Effector CD4-positive, alpha-beta T cell (primary cell): ENCODE results near the gene DYNC2H1.

Experiments
- DNase-seq: peaks from one replicate; pipeline ENCODE4 v3.0.0-alpha.2; 2020

The DYNC2H1 gene

DNA sequence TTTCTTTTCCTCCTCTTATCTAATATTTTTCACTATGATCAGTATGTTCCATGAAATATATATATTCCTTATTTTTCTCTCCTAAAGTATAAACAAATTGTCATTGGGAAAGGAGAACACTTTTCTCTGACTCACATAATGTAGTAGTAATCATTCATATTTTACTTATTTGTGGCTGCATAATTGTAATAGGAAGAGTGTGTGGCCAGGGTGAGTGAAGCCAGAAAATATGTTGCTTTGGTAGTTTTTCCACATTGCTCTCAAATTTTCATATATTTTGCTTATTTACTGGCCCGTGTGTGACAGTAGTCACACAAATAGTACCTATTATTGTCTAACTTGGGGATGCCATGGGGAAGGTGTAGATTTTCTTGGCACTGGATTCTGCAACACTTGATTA, 172.1 kb downstream of the DYNC2H1 start:
- DNase-seq = no peak

DNA sequence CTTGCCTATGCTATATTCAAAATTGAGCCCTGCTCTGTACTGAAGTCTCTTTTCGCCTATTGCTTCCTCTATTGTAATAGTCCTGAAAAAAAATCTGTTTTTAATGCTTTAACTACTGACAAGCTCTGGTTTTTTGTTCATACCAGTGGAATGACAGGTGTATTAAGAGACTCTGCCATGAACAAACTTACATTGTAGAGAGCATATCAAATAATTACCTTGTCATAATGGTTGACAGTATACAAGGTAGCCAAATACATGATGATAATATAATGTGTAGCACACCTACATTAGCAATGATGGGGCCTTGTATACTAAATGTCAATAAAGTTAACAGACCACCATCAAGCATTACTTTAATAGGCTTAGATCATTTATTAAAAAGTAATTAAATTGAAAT, 175.0 kb downstream of the DYNC2H1 start:
- no peak for DNase-seq

DNA sequence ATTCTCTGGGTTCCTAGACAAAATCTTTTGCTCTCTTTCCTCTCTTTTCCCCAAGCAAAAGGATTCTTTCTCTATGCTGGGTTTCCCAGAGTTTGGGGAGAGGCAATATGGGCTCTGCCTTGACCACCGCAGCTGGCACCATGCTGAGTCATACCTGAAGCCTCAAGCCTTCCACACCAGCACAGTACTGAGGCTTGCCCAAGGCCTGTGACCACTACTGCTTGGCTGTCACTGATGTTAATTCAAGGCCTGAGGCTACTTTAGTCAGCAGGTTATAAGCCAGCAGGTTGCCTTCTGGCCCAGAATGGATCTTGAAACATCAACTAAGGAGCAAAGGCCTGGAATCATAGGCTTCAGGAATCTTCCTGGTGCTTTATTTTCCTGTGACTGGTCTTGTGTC, 185.3 kb downstream of the DYNC2H1 start:
- no peak for DNase-seq

DNA sequence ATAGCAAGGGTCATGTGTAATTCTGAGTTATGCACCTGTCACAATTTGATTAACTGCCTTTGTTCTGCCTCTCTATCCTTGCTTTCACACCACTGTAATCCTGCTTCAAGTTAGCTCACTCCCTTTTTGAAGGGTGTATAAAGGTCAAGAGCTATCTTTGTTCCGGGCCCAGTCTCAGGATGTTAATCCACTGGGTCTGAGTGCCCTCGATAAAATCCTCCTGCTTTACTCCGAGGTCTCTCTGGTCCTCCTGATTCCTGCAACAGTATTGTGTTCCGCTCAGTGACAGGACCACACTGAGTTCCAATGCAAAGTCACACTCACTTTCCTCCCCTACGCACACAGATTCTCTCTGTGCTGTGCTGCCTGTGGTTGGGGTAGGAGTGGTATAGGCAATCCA, 186.5 kb downstream of the DYNC2H1 start:
- no peak for DNase-seq

DNA sequence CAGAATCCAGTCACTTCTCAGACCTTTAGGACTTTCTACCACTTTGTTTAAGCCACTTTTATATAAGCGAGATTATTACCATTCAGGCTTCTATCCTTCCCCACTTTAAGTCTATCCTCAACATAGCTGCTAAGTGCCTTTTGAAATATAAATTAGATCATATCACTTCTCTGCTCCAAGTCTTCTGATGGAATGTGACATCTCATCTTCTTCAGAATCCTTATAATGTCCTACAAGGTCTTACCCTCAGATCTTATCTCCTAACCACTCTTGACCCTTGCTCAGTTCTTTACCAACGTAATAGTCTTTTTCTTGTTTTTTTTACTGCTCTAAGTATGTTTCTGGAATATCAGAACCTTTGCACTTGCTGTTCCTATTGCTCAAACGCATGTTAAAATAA, 188.7 kb downstream of the DYNC2H1 start:
- DNase-seq = no peak

DNA sequence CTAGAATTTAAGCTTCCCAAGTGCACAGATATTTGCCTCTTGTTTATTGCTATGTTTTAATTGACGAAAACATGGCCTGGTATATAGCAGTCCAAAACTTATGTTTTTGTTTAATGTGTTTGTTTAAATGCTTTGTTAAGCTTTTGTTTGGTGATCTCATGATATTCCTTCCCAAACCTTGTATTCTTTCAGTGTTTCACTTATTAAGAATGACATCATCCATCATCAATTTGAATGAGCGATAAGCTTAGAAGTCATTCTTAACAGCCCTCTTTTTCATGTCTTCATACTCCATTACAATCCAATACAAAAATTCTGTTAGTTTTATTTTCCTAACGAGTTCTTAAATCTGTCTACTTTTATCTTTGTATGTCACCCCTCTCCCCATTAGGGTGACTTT, 206.0 kb downstream of the DYNC2H1 start:
- DNase-seq = no peak

DNA sequence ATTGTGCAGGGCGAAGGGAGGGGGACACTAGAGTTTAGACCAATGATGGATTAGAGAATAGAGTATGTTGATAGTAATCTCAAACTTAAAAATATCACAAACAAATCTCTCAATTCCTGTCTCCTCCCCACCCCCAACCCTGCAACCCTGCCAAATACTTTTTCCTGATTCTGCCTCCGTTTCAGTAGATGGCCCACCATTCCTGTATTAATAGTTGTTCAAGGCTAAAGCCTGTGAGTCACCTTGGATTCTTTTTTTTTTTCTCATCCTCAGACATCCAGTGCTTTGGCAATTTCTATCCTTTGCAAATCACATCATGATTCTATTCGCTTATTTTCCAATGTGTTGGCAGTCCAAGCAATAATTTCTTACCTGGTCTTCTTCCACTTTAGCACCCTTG, 207.9 kb downstream of the DYNC2H1 start:
- no peak for DNase-seq

DNA sequence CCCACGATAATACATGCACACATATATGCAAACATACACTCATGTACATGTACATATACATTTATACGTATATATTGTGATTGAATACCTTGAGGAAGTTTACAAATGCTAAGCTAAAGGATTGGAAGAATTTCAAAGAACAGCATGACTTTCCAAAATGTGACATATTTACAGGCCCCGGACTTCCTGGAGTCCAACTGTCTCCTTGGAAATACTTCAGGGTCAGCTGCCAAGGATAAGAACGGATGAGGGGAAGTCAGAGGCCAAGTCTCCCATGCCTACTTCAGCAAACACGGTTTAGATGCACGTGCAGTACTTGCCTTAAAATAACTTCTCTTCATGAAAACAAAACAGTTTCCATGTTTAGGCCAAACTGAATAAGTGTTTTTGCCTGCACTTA, 213.6 kb downstream of the DYNC2H1 start:
- no peak for DNase-seq

DNA sequence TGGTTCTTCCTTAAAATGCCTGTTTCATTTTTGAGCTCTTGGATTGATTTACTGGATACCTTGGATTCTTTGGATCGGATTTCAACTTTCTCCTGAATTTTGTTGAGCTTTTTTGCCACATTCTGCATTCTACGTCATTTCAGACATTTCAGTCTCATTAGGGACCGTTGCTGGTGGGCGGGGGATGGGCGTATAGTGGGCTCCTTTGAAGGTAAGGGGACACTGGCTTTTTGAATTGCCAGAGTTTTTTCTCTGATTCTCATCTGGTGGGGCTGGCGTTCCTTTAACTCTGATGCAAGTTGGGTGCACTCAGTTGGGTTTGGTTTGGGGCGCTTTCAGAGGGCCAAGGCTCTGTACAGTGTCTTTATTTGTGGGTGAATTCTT, 216.5 kb downstream of the DYNC2H1 start:
- no peak for DNase-seq

DNA sequence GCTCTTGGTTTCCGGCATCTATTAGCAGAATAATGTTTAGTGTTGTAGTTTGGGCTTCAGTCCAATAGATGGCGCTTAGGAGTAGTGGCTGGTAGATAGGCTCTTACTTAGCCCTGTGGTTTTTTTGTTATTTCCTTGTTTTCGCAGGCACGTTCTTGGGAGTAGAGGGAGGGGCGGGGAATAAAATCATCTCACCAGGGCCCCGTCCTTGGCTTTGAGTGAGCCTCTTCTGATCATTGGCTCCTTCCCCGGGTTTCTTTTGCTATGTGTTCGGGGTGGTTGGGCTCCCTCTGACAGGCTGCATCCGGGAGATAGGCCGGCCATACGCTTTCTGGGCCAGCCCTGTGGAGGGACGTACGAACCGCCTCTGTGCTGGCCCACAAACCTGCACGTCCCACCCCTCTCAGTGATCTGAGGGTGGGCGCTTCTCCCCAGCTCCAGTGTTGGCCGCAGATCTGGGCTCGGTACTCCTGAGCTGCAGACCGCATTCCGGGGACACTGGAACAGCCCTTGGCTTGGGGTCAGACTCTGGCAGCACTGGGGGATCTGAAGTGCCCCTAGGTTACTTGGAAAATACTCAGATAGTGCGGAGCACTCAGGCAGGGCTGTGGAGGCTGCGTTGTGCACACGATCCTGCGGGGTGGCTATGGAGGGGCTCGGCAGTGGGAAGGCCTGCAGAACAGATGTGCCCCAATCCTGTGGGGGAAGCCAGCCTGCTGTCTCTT, 217.0 kb downstream of the DYNC2H1 start:
- DNase-seq = no peak

DNA sequence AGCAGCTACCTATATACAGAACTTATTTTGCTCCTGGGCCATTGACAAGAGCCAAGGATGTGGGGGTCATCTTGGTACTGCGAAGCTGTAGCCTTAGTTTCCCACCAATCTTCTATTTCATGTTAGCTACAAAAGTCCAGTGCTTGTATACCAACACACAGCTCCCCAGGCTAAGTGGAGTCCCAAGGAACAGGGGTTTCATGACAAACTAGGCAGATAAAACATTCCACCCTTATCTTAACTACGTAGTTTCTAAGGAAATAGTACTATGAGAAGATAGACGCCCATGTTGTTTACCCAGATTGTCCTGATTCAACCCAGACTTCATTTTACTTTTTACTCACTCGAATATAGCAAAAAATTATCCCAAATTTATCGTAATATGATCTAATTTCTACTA, 218.5 kb downstream of the DYNC2H1 start:
- no peak for DNase-seq

DNA sequence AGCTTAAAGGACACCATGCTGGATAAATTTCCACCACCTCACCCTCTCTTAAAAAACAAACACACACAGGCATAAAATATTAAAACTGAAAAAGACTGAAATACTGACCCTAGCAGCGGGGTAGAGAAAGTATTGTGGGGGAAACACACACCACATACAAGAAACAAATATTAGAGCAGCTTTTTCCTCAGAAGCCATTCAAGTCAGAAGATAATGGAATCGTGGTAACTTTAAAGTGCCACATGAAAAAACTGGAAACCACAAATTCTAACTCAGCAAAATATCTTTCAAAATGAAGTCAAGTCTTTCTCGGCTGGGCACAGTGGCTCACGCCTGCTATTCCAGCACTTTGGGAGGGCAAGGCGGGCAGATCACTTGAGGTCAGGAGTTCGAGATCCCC, 223.2 kb downstream of the DYNC2H1 start:
- no peak for DNase-seq

DNA sequence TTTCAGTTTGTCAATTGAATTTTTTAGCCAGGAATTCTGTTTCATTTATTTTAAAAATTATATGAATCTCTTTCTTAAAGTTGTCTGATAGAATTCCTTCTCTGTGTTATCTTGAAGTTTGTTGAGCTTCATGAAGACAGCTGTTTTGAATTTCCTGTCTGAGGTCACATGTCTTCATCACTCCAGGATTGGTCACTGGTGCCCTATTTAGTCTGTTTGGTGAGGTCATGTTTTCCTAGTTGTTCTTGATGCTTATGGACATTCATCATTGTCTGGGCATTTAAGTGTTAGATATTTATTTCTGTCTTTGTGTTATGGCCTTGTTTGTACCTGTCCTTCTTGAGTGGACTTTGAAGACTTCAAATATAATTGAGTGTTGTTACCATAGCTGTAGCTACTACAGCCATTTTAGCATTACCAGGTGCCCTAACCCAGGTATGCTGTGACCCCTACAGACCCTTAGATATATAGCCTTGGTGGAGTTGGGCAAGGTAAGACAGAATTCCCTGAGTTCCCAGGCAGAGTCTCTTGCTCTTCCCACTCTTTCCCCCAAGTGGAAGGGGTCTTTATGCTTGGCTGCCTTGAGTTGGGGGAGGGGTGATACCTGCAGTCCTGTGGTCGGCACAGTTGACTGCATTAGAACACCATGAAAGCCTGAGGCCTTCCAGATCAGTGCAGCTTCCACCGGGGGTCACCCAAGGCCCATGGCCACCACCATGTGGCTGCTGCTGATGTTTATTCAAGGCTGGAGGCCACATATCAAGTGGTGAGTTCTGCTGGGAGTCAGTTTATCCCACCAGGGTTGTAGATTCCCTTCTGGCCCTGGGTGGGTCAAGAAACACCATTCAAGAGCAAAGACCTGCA, 229.6 kb downstream of the DYNC2H1 start:
- no peak for DNase-seq

DNA sequence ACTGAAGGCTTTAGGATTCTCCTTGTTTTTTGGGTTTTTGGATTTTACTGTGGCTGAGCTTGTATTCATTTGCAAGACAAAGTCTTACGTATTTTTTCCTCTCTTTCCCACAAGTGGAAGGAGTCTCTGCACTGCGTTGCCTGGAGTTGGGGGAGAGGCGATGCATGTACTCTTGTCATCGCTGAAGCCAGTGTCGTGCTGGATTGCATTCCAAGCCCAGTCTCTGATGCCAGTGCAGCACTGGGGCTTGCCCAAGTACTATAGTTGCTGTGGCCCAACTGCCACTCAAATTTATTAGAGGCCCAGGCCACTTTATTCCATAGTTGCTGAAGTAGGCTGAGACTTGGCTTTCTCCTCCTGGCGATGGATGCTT, 230.2 kb downstream of the DYNC2H1 start:
- no peak for DNase-seq

DNA sequence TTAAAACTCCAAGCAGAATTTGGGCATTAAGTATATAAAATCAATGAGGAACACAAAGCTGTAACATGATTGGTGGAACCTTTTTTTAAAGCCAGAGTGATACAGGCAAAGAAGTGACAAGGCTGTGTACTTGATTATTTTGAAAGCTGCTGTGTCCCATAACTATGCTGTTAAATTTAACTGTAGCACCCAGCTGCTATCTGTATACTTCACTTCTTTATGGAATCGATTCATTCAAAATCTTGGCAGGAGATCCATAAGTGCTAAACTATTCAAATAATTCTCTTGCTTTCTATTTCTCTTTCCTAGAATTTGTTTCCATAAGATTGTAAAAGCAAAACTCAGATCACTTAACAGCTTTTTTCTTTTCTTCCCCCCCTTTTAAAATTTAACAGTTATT, 231.7 kb downstream of the DYNC2H1 start:
- no peak for DNase-seq

DNA sequence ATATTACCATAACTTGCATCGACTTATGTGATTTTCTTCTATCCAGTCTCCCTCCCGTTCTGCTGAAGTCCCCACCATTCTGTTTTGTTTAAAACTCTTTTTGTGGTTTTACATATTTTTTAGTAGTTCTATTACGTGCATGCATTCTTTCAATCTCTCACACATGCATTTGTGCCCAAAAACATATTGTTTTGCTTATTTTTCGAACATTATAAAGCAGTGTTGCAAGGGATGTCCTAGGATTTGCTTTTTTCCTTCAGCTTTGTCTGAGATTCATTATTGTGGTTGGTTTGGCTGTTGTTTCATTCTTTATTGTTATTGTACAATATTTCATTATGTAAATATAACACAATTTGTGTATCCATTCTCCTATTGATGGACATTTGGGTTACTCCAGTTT, 235.7 kb downstream of the DYNC2H1 start:
- no peak for DNase-seq

DNA sequence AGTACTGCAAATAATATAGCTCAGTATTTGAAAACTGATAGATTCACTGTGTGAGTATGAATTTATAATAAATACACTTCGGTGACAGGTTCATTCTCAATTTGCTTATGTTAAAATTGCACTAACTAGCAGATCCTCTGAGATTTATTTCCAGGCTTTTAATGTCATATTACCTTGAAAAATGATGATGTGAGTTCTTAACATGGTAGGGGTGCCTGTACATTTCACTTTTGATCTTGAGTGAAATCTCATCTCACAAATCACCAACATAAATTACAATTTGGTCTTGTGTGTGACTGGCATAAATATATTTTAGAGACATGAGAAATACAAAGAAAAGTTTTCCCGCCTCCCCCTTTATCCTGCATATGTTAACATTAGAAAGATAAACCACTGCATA, 240.4 kb downstream of the DYNC2H1 start:
- no peak for DNase-seq

DNA sequence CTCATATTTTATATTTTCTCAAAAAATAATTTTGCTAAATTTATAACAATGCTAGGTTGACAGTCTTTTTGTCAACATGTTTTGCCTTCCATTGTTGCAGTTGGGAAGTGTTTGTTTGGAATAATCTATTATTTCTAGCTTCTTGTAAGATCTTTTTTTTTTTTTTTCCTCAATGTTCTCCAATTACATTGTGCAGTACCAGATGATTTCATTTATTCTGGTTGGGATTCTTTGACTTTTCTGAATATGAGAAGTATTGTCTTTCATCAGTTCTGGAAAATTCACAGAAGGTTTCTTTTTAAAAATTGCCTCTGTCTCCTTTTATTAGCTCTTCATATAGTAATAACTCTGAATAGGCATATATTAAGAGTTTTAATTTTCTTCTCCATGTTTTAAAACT, 245.4 kb downstream of the DYNC2H1 start:
- no peak for DNase-seq

DNA sequence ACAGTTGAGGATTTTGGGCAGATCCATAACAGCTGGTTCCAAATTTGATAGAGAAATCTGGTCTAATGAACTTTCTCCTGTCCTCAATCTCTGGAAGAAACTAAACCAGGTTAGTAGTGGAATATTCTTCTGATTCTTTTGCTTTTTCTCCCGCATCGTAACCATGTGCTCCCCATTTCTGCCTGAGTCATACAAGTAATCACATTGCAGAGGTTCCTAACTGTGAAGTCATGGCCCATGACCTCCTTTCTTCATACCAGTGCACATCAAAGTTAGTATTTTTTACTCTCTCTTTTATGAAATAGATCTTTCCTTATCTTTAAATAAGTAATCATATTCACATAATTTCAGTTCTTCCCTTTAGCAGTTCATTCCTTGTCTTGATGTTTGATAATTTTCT, 249.0 kb downstream of the DYNC2H1 start:
- DNase-seq = no peak

DNA sequence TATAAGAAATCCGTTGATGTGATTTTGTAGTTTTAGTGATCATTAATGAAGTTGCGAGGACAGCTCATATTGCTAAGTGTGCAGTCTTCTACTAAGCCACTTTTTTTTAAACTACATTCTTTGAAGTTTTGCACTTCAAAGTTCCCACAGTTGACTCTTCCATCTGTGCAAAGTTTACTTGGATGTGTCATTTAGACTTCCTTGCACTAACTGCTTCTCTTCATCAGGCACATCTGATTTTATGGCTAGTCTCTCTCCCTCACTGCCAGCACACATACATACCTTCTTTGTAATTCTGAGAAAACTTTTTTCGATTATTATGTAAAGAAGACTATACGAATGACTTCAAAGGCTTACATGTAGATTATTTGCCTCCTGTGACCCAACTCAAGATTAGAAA, 250.0 kb downstream of the DYNC2H1 start:
- DNase-seq = no peak

DNA sequence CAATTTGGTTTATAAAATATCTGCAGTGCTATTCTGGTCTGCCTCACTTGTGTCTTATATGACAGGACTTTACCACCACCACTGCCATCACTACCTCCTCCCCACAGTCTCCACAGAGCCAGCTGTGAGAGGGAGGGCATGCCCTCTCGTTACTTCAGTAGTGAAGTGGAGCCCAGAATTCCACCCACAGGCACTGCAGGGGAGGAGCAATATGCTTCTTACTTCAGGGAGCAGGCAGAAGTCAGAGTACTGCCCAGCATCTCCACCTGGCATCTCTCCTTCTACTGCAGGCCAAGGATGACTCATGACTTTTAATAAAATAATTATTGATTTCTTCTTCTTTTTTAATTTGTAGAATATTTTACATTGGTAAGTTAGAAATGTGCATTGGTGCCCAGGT, 255.5 kb downstream of the DYNC2H1 start:
- DNase-seq = no peak

DNA sequence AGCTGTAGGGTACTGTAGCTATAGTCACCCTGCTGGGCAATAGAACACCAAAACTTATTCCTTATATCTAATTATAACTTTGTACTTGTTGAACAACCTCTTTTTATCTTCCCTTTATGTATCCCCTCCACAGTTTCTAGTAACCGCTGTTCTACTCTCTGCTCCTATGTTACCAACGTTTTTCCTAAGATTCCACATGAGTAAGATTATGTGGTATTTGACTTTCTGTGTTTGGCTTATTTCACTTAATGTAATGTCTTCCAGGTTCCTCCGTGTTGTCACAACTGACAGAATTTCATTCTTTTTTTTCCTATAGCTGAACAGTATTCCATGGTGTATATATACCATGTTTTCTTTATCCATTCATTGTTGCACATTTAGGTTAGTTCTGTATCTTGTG, 258.4 kb downstream of the DYNC2H1 start:
- no peak for DNase-seq

DNA sequence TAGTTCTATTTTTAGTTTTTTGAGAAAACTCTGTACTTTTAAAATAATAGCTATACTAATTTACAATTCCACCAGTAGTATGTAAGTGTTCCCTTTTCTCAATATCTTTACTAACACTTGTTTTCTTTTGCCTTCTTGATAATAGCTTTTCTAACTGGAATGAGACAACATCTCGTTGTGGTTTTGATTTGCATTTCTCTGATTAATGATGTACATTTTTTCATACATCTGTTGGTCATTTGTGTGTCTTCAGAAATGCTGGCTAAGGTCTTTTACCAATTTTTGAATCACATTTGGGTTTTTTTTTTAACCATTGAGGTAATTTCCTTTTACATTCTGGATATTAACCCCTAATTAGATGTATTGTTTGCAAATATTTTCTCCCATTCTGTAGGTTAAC, 258.9 kb downstream of the DYNC2H1 start:
- DNase-seq = no peak

DNA sequence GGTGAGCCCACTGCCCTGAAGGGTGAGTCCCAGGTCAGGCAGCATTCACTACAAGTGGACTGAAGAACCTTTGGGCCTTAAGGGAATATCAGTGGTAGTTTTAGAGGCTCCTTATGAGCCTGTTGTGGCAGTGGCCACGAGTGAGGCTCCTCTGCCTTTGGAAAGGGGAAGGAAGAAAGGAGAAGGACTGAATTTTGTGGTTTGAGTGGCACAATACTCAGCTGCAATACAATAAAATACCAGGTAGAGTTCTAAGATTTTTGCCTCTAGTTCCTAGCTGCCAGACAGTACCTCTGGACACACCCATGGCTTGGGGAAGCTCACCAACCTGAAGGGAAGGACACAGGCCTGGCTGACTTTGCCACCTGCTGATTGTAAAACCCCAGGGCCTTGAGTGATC, 260.9 kb downstream of the DYNC2H1 start:
- no peak for DNase-seq

DNA sequence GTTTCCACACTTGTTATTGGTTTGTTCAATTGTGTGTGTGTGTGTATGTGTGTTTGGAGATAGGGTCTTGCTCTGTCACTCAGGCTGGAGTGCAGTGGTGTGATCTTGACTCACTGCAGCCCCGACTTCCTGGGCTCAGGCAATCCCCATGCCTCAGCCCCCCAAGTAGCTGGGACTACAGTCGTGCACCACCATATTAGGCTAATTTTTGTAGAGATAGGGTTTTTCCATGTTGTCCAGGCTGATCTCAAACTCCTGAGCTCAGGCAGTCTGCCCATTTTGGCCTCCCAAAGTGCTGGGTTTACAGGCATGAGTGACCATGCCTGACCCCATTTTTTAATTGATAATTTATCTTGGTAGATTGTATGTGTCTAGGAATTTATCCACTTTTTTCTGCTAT, 263.7 kb downstream of the DYNC2H1 start:
- DNase-seq = no peak
